ENCODE measurements around the gene OR4A15.

Gene OR4A15
- total RNA-seq: 0 reads per million in 2 donors

DNA sequence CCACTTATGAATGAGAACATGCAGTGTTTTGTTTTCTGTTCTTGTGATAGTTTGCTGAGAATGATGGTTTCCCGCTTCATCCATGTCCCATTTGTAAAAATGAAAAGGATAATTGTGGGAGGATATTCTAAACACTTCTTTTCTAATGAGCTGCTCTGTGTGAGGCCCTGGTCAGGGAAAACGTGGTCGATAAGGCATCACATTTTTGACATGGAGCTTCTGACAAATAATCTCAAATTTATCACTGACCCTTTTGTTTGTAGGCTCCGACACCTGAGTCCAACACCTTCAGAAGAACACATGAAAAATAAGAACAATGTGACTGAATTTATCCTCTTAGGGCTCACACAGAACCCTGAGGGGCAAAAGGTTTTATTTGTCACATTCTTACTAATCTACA lies at the start of gene OR4A15:
OR4A15 (plus strand) TSS at position 301 of the 400 bp plus-strand sequence; CDS start at position 301, 0 bp downstream.
- no peak for DNase-seq

DNA sequence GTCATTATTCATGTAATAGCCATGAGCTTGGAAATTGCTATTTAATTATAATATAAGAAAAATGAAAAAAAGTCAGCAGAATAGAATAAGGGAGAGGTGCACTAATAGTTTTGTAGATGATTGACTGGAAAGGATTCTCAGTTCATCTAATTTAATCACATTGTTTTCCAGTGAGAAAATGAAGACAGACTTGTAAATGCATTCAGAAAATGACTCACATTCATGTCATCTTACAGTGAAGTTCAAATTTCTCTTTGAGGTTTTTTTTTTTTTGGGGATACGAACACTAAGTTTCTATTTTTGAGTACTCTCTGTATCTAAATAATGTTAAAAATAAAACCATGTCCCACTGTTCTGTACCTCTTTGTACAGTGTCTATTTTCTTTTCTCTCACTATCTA lies 43.3 kb upstream of the OR4A15 start:
- DNase-seq: no peak

DNA sequence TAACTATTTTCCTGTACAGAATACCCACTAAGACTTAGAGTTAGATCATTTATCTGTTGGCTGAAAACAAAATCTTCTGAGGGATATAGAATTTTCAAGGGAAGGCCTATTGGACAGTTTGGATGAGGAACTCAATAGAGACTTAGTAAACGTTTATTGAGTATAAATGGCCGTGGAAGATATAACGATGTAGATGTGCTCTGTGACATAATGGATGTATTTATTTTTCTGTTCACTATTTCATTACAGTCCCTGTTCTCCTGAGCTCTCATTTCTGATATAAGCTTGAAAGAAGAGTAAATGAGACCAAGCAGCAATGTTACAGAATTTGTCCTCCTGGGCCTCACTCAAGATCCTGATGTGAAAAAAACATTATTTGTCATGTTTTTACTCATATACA lies 24.9 kb upstream of the OR4A15 start, which contains the start of gene OR4A16:
OR4A16 (plus strand) TSS at position 301 of the 400 bp plus-strand sequence; CDS start at position 301, 0 bp downstream.
- no peak for DNase-seq

DNA sequence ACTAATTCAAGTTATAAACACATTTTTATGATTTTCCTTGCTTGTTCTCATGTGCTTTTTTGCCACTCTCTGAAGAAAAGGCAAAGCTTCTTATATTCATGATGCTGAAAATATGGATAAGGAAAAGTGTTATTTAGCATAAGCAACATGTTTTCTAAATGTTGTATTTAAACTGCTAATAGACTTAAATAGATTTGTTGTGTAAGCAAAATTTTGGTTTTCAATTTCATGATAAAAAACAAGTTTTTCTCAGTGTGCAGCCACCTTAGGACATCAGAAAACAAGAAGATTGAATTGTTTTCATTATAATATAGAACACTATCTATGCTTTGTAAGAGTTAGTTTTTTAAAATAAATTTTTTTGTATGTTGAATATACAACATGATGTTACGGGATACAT lies 22.5 kb upstream of the OR4A15 start:
- no peak for DNase-seq

DNA sequence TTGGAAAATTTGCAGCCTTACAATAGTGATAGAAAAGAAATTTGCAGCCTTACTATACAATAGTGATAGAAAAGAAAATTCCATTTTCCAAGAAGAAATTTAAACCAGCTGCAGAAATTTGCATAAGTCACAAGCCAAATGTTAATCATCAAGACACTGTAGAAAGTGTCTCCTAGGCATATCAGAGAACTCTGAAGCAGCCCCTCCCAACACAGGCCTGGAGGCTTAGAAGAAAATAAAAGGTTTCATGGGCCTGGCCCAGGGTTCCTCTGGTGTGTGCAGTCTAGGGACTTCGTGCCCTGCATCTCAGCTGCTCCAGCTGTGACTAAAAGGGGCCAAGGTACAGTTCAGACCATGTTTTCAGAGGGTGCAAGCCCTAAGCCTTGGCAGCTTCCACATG lies 18.7 kb upstream of the OR4A15 start:
- no peak for DNase-seq

DNA sequence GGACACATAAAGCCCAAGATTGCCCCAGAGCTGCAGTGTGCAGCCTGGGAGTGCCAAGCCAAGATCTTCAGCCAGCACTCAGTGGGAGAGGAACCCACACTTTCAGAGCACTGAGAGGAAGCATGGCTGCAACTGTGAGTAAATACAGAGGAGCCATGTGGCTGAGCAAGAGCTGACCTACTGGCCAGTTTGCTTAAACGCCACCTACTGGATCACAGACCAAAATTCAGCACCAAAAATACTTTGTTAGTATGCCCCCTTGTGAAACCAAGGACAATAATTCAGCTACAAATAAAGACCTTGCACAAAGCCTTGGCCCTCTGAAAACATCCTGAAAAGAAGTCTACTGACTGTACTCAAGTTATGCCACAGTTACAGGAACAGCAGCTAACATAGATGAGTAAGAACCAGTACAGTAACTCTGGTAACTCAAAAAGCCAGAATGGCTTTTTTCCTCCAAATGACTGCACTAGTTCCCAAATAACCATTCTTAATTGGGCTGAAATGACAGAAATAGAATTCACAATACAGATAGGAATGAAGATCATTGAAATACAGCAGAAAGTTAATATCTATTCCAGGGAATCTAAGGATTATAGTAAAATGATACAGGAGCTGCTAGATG lies 10.1 kb upstream of the OR4A15 start:
- no peak for DNase-seq

DNA sequence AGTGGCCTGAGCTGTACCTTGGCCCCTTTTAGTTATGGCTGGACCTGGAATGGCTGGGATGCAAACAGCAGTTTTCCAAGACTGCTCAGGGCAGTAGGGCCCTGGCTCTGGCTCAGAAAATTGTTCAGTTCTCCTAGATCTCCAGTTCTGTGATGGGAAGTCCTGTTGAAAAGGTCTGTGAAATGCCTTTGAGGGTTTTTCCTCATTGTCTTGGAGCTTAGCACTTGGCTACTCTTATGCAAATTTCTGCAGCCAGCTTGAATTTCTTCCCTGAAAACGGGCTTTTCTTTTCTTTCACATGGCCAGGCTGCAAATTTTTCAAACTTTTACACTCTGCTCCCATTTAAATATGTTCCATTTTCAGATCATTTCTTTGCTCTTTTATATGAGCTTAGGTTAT lies 33.2 kb downstream of the OR4A15 start:
- no peak for DNase-seq
